ENCODE results near the gene USP49. TPM values are rescaled to one million over a fixed set of nuclear protein-coding genes. Genes with fewer than 3 reads are reported as not detected.
A peak's percentile ranks its signal among the peaks of the same experiment; 100 is the strongest.

The USP49 gene
- total RNA-seq, 4 donors from 2014 or later = 2.9 to 17.1 (median 4.1) TPM

GRCh38 chr6:41901882-41902519 lies 6.8 kb upstream of the USP49 start:
- no peak for DNase-seq (ENCODE audit: low spot score in 2 of 2)
- WGBS = 94% methylated on average over 1 of the region's 1 CpG
- Histone ChIP-seq H3K27me3 (no peaks in the 10 kb centered on the region), H3K4me1 (no peaks in the 10 kb centered on the region), H3K4me3 (no peak overlapping the region), H3K9me3 (no peaks in the 10 kb centered on the region), H3K27ac (no peak overlapping the region), H3K36me3 (peaks cover 44% of the 10 kb centered on the region)
- TF ChIP-seq CTCF (IDR thresholded peaks at IDR 0.05) = no peak
- no peak for TF ChIP-seq POLR2A (IDR thresholded peaks at IDR 0.05)
- no peak for TF ChIP-seq EP300 (IDR thresholded peaks at IDR 0.05)
- no peak for TF ChIP-seq POLR2AphosphoS5 (IDR thresholded peaks at IDR 0.05)

- Histone ChIP-seq H3K4me3 (no peak overlapping the region), H3K27me3 (no peaks in the 10 kb centered on the region), H3K36me3 (peaks cover 33% of the 10 kb centered on the region), H3K27ac (no peak overlapping the region), H3K4me1 (peaks cover 9% of the 10 kb centered on the region), H3K9me3 (no peaks in the 10 kb centered on the region)
- TF ChIP-seq POLR2AphosphoS5 (IDR thresholded peaks at IDR 0.05) (no peak), POLR2A (IDR thresholded peaks at IDR 0.05) (no peak), EP300 (IDR thresholded peaks at IDR 0.05) (no peak), CTCF (IDR thresholded peaks at IDR 0.05) (no peak)
- WGBS = 80% methylated on average over 1 of the region's 1 CpG
- DNase-seq (ENCODE audit: low spot score in 2 of 2) = no peak
Observed at GRCh38 chr6:41900861-41901260, 5.7 kb upstream of the USP49 start.

GRCh38 chr6:41896281-41896680 lies 1.1 kb upstream of the USP49 start:
- Histone ChIP-seq H3K27me3 (no peaks in the 10 kb centered on the region), H3K27ac (peak overlapping the region; percentile 87), H3K36me3 (peaks cover 4% of the 10 kb centered on the region), H3K4me1 (peaks cover 24% of the 10 kb centered on the region), H3K4me3 (peak overlapping the region; percentile 90), H3K9me3 (no peaks in the 10 kb centered on the region)
- 69% methylated on average over 3 of the region's 3 CpGs for WGBS
- DNase-seq (ENCODE audit: low spot score in 2 of 2) = no peak
- TF ChIP-seq CTCF (IDR thresholded peaks at IDR 0.05) = no peak
- TF ChIP-seq POLR2A (IDR thresholded peaks at IDR 0.05) = no peak
- no peak for TF ChIP-seq POLR2AphosphoS5 (IDR thresholded peaks at IDR 0.05)
- TF ChIP-seq EP300 (IDR thresholded peaks at IDR 0.05) = no peak

- H3K27ac ChIP-seq = peak overlapping the region; percentile 87
- WGBS = 2% methylated on average over 54 of the region's 56 CpGs
Observed at GRCh38 chr6:41894366-41895299, 542 bp downstream of the USP49 start.

GRCh38 chr6:41892921-41893564 lies 2.1 kb downstream of the USP49 start:
- no peaks in the 10 kb centered on the region for H3K27me3 ChIP-seq
- no peaks in the 10 kb centered on the region for H3K9me3 ChIP-seq
- peaks cover 24% of the 10 kb centered on the region for H3K4me1 ChIP-seq
- no peak for TF ChIP-seq CTCF (IDR thresholded peaks at IDR 0.05)
- no peak for TF ChIP-seq POLR2AphosphoS5 (IDR thresholded peaks at IDR 0.05)
- no peak for TF ChIP-seq POLR2A (IDR thresholded peaks at IDR 0.05)
- TF ChIP-seq EP300 (IDR thresholded peaks at IDR 0.05) = no peak
- H3K27ac ChIP-seq = no peak overlapping the region
- H3K4me3 ChIP-seq = no peak overlapping the region
- H3K36me3 ChIP-seq = no peaks in the 10 kb centered on the region
- WGBS = 81% methylated on average over 4 of the region's 4 CpGs
- no peak for DNase-seq (ENCODE audit: low spot score in 2 of 2)

More at GRCh38 chr6:41894366-41895299, 542 bp downstream of the USP49 start:
- peaks cover 24% of the 10 kb centered on the region for H3K4me1 ChIP-seq
- H3K9me3 ChIP-seq = no peaks in the 10 kb centered on the region
- H3K36me3 ChIP-seq = no peaks in the 10 kb centered on the region
- no peak for TF ChIP-seq EP300 (IDR thresholded peaks at IDR 0.05)
- peak in 1 of 2 donors; percentile 67 for DNase-seq (ENCODE audit: low spot score in 2 of 2)
- H3K4me3 ChIP-seq = peak overlapping the region; percentile 90
- no peaks in the 10 kb centered on the region for H3K27me3 ChIP-seq
